ENCODE data around the gene UPF1.
A peak's percentile ranks its signal among the peaks of the same experiment; 100 is the strongest.

The UPF1 gene

GRCh38 chr19:18831524-18832305 lies at the start of gene UPF1:
TSS of gene UPF1 (plus strand) at chr19:18831959. CDS start at chr19:18832210, 251 bp downstream.
- peaks cover 19 to 40% of the 10 kb centered on the region in 2 donors for H3K4me1 Mint-ChIP-seq
- H3K27ac Mint-ChIP-seq = peak within 1 kb of the TSS; percentile 94
- peaks cover 5 to 9% of the 10 kb centered on the region in 2 donors for H3K27me3 Mint-ChIP-seq
- ATAC-seq (replicated peaks) = peak; percentile 84 to 87
- H3K4me3 Mint-ChIP-seq = peak within 1 kb of the TSS; percentile 94 to 97
- peaks cover 2 to 4% of the 10 kb centered on the region in 2 donors for H3K9me3 Mint-ChIP-seq
- DNase-seq = peak; percentile 94
- peaks cover 31 to 40% of the 10 kb centered on the region in 2 donors for H3K36me3 Mint-ChIP-seq

GRCh38 chr19:18782559-18783225 lies 49.1 kb upstream of the UPF1 start:
- Mint-ChIP-seq H3K27me3 (peaks cover 35 to 40% of the 10 kb centered on the region in 2 donors), H3K4me1 (peaks cover 28 to 40% of the 10 kb centered on the region in 2 donors), H3K36me3 (peaks cover 0 to 6% of the 10 kb centered on the region in 2 donors), H3K9me3 (peaks cover 0 to 1% of the 10 kb centered on the region in 2 donors), H3K27ac (no peak overlapping the region), H3K4me3 (no peak overlapping the region)
- DNase-seq (no peak), ATAC-seq (replicated peaks) (no peak)

GRCh38 chr19:18783958-18784785 lies 47.6 kb upstream of the UPF1 start:
- H3K4me1 Mint-ChIP-seq = peaks cover 33 to 45% of the 10 kb centered on the region in 2 donors
- peaks cover 45 to 55% of the 10 kb centered on the region in 2 donors for H3K27me3 Mint-ChIP-seq
- H3K4me3 Mint-ChIP-seq = no peak overlapping the region
- peaks cover 0 to 1% of the 10 kb centered on the region in 2 donors for H3K9me3 Mint-ChIP-seq
- no peak overlapping the region for H3K27ac Mint-ChIP-seq
- H3K36me3 Mint-ChIP-seq = peaks cover 0 to 8% of the 10 kb centered on the region in 2 donors
- DNase-seq = no peak
- no peak for ATAC-seq (replicated peaks)

GRCh38 chr19:18784786-18785120 lies 47.0 kb upstream of the UPF1 start:
- H3K27me3 Mint-ChIP-seq = peaks cover 51 to 61% of the 10 kb centered on the region in 2 donors

GRCh38 chr19:18785179-18786124 lies 46.3 kb upstream of the UPF1 start:
- H3K9me3 Mint-ChIP-seq = peaks cover 0 to 1% of the 10 kb centered on the region in 2 donors
- peak overlapping the region; percentile 44 to 56 for H3K4me3 Mint-ChIP-seq
- H3K27me3 Mint-ChIP-seq = peaks cover 56 to 68% of the 10 kb centered on the region in 2 donors
- H3K4me1 Mint-ChIP-seq = peaks cover 39 to 58% of the 10 kb centered on the region in 2 donors
- peaks cover 0 to 9% of the 10 kb centered on the region in 2 donors for H3K36me3 Mint-ChIP-seq
- DNase-seq (peak; percentile 27), ATAC-seq (replicated peaks) (peak; percentile 55 to 62)
- H3K27ac Mint-ChIP-seq = peak overlapping the region; percentile 49

More at GRCh38 chr19:18784786-18785120, 47.0 kb upstream of the UPF1 start:
- Mint-ChIP-seq H3K36me3 (peaks cover 0 to 9% of the 10 kb centered on the region in 2 donors), H3K9me3 (peaks cover 0 to 1% of the 10 kb centered on the region in 2 donors), H3K27ac (no peak overlapping the region), H3K4me3 (no peak overlapping the region), H3K4me1 (peaks cover 35 to 51% of the 10 kb centered on the region in 2 donors)
- DNase-seq (no peak), ATAC-seq (replicated peaks) (no peak)

GRCh38 chr19:18788529-18789421 lies 43.0 kb upstream of the UPF1 start:
- Mint-ChIP-seq H3K27ac (peak overlapping the region; percentile 59), H3K36me3 (peaks cover 0 to 9% of the 10 kb centered on the region in 2 donors), H3K9me3 (peaks cover 0 to 1% of the 10 kb centered on the region in 2 donors), H3K27me3 (peaks cover 76 to 93% of the 10 kb centered on the region in 2 donors), H3K4me1 (peaks cover 38 to 56% of the 10 kb centered on the region in 2 donors), H3K4me3 (peak overlapping the region; percentile 80 to 87)
- ATAC-seq (replicated peaks) (no peak), DNase-seq (no peak)

- no peak for ATAC-seq (replicated peaks)
- H3K36me3 Mint-ChIP-seq = peaks cover 0 to 9% of the 10 kb centered on the region in 2 donors
- no peak for DNase-seq
- peaks cover 74 to 90% of the 10 kb centered on the region in 2 donors for H3K27me3 Mint-ChIP-seq
- H3K9me3 Mint-ChIP-seq = peaks cover 0 to 1% of the 10 kb centered on the region in 2 donors
- peak overlapping the region; percentile 80 to 87 for H3K4me3 Mint-ChIP-seq
- H3K4me1 Mint-ChIP-seq = peaks cover 33 to 56% of the 10 kb centered on the region in 2 donors
- H3K27ac Mint-ChIP-seq = peak overlapping the region; percentile 59
These were observed 42.3 kb upstream of the UPF1 start for GRCh38 chr19:18789422-18789869.

GRCh38 chr19:18789883-18790565 lies 41.7 kb upstream of the UPF1 start:
- DNase-seq (peak; percentile 33), ATAC-seq (replicated peaks) (peak; percentile 67 to 69)
- H3K4me3 Mint-ChIP-seq = peak overlapping the region; percentile 80 to 87
- peaks cover 71 to 84% of the 10 kb centered on the region in 2 donors for H3K27me3 Mint-ChIP-seq
- peaks cover 0 to 9% of the 10 kb centered on the region in 2 donors for H3K36me3 Mint-ChIP-seq
- H3K27ac Mint-ChIP-seq = peak overlapping the region; percentile 79
- H3K9me3 Mint-ChIP-seq = peaks cover 0 to 1% of the 10 kb centered on the region in 2 donors
- H3K4me1 Mint-ChIP-seq = peaks cover 30 to 55% of the 10 kb centered on the region in 2 donors

GRCh38 chr19:18790566-18791314 lies 41.0 kb upstream of the UPF1 start, which contains the start of gene COMP:
TSS of gene COMP (minus strand) at chr19:18791305. CDS start at chr19:18791269, 36 bp downstream.
- DNase-seq (no peak), ATAC-seq (replicated peaks) (peak; percentile 17 to 25)
- H3K27me3 Mint-ChIP-seq = peaks cover 64 to 77% of the 10 kb centered on the region in 2 donors
- H3K4me3 Mint-ChIP-seq = peak within 1 kb of the TSS; percentile 80 to 82
- H3K27ac Mint-ChIP-seq = peak within 1 kb of the TSS; percentile 79
- H3K4me1 Mint-ChIP-seq = peaks cover 26 to 48% of the 10 kb centered on the region in 2 donors
- H3K9me3 Mint-ChIP-seq = no peaks in the 10 kb centered on the region
- H3K36me3 Mint-ChIP-seq = peaks cover 0 to 9% of the 10 kb centered on the region in 2 donors

GRCh38 chr19:18791315-18791678 lies 40.5 kb upstream of the UPF1 start:
- no peak overlapping the region for H3K27ac Mint-ChIP-seq
- H3K4me3 Mint-ChIP-seq = peak overlapping the region in 1 of 2 donors; percentile 16
- DNase-seq (no peak), ATAC-seq (replicated peaks) (peak in 1 of 2 donors; percentile 6)
- H3K27me3 Mint-ChIP-seq = peaks cover 59 to 77% of the 10 kb centered on the region in 2 donors
- H3K36me3 Mint-ChIP-seq = peaks cover 0 to 6% of the 10 kb centered on the region in 2 donors
- peaks cover 22 to 43% of the 10 kb centered on the region in 2 donors for H3K4me1 Mint-ChIP-seq
- H3K9me3 Mint-ChIP-seq = no peaks in the 10 kb centered on the region

GRCh38 chr19:18792661-18793060 lies 39.1 kb upstream of the UPF1 start:
- Mint-ChIP-seq H3K4me3 (no peak overlapping the region), H3K36me3 (peaks cover 0 to 6% of the 10 kb centered on the region in 2 donors), H3K27me3 (peaks cover 53 to 75% of the 10 kb centered on the region in 2 donors), H3K9me3 (no peaks in the 10 kb centered on the region), H3K4me1 (peaks cover 16 to 33% of the 10 kb centered on the region in 2 donors), H3K27ac (no peak overlapping the region)
- DNase-seq (no peak), ATAC-seq (replicated peaks) (no peak)
